Peyer's patch (tissue), 4 donors: ENCODE data around the gene SHISA9.

Experiments
- CTCF ChIP-seq, 6 experiments: fragments of 450-650 bp in 4 of 6; fragments of 200-600 bp in 2 of 6; sonication (generic) in 1 of 6; IDR thresholded peaks; one replicate each; pipeline ENCODE4 v1.5.1; 2017 to 2019; ENCODE audit warnings: antibody characterized with exemption in 6 of 6, mild to moderate bottlenecking in 3 of 6, moderate library complexity in 1 of 6
- POLR2A ChIP-seq, 2 donors: fragments of 450-650 bp; IDR thresholded peaks; one replicate each; pipeline ENCODE4 v1.5.1; 2017; ENCODE audit warnings: antibody characterized with exemption in 2 of 2, mild to moderate bottlenecking in 2 of 2, moderate library complexity in 2 of 2

- TF ChIP-seq CTCF (IDR thresholded peaks at IDR 0.05) (no peak), POLR2A (IDR thresholded peaks at IDR 0.05) (no peak)
These were observed 4.9 kb downstream of the SHISA9 start for GRCh38 chr16:12906271-12906670.
